ENCODE measurements around the gene DNAJB5. TPM values are rescaled to one million over a fixed set of nuclear protein-coding genes. Genes with fewer than 3 reads are reported as not detected.
A peak's percentile ranks its signal among the peaks of the same experiment; 100 is the strongest.

Gene DNAJB5
- total and polyA plus RNA-seq, 9 of the 15 experiments (the other 6 are each of a cell fraction or from before 2014, with no cell fraction given) = 0.15 to 7.4 (median 3.7) TPM

DNA sequence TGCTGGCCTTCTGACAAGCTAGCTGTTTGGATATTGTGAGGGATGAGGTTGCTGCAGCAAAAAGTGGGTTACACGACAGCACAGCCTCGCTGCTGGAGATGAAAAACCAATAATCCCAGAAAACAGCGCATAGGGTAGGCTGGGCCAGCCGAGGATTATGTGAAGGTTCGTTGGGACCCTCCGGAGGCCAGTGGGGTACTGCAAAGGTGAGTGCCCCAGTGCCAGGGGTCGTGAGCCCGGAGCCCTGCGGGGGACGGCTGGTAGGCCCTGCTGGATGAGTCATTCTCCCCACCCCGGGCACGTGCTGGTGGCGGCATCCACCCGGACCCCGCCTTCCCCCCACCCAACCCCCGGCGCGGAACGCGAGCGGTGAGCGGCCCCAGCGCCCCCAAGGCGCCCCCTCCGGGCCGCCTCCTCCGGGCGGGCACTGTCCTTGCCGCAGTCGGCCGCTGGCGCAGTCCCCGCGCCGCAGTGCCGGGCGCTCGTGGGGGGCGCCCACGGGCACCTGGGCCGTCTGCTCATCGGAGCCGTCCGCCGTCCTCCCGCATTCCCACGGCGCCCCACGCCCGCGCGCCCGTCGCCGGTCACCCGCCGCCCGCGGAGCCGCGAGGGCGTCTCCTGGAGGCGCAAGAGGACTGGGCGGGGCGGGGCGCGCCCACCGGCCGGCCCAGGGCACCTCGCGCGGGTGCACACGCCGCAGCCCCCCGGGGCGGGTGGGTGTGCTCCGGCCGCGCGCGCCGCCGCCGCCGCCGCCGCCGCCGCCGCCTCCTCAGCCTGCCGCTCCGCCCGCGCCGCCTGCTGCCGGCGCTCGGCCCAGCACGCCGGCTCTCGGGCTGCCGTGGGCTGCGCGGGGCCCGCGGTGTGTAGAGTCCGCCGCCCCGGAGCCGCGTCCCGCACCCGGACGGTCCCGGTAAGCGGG is 31.8 kb upstream of the DNAJB5 start, which contains the start of gene PHF24:
Gene PHF24 (plus strand): TSS at position 794 of the 919 bp plus-strand sequence. CDS start 13,014 bp downstream, outside the sequence.
- ChIA-PET CTCF (ENCODE audit: low intra/inter-chr PET ratio) (no interaction called here), POLR2A (no interaction called here)
- H3K4me3 ChIP-seq = peak within 1 kb of the TSS; percentile 19; the same call in 1 of the 2 replicates
- H3K79me2 ChIP-seq (ENCODE audit: control insufficient read depth, insufficient read depth, low read length) = no peaks in the 10 kb centered on the region
- no TSS peak for BruUV-seq (replicated peaks)
- no peak within 1 kb of the TSS for H2AFZ ChIP-seq (ENCODE audit: low read depth, low read length)
- H3K9ac ChIP-seq (ENCODE audit: insufficient read depth in 1 of 2, low read depth in 2 of 2, low read length in 2 of 2) = peak within 1 kb of the TSS in 1 of 2 experiments; percentile 45; a peak in 2 of 4 replicates
- TF ChIP-seq CHD4 (IDR thresholded peaks at IDR 0.05; ENCODE audit: insufficient read depth, insufficient replicate concordance, low read depth, low read length, poor library complexity, severe bottlenecking) (no peak), ZBTB7A (IDR thresholded peaks at IDR 0.05; ENCODE audit: borderline replicate concordance, control insufficient read depth, low read depth, low read length) (0 out of 2 replicates have a peak, but pooled peaks have one; percentile 32), ZFX (CRISPR knock-in tag; IDR thresholded peaks at IDR 0.05) (no peak), PHF21A (IDR thresholded peaks at IDR 0.05; ENCODE audit: borderline replicate concordance, low read depth) (no peak), RBM17 (IDR thresholded peaks at IDR 0.05; ENCODE audit: borderline replicate concordance, low read depth, low read length) (no peak), ZNF77 (CRISPR knock-in tag; IDR thresholded peaks at IDR 0.05) (no peak), TOE1 (IDR thresholded peaks at IDR 0.05; ENCODE audit: borderline replicate concordance) (no peak), TOE1 (CRISPR knock-in tag; IDR thresholded peaks at IDR 0.05; ENCODE audit: borderline replicate concordance, low read depth) (no peak)
- TF ChIP-seq, protein P1, sequence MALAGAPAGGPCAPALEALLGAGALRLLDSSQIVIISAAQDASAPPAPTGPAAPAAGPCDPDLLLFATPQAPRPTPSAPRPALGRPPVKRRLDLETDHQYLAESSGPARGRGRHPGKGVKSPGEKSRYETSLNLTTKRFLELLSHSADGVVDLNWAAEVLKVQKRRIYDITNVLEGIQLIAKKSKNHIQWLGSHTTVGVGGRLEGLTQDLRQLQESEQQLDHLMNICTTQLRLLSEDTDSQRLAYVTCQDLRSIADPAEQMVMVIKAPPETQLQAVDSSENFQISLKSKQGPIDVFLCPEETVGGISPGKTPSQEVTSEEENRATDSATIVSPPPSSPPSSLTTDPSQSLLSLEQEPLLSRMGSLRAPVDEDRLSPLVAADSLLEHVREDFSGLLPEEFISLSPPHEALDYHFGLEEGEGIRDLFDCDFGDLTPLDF (CRISPR knock-in tag; IDR thresholded peaks at IDR 0.05) = no peak
- TF ChIP-seq, protein P2, sequence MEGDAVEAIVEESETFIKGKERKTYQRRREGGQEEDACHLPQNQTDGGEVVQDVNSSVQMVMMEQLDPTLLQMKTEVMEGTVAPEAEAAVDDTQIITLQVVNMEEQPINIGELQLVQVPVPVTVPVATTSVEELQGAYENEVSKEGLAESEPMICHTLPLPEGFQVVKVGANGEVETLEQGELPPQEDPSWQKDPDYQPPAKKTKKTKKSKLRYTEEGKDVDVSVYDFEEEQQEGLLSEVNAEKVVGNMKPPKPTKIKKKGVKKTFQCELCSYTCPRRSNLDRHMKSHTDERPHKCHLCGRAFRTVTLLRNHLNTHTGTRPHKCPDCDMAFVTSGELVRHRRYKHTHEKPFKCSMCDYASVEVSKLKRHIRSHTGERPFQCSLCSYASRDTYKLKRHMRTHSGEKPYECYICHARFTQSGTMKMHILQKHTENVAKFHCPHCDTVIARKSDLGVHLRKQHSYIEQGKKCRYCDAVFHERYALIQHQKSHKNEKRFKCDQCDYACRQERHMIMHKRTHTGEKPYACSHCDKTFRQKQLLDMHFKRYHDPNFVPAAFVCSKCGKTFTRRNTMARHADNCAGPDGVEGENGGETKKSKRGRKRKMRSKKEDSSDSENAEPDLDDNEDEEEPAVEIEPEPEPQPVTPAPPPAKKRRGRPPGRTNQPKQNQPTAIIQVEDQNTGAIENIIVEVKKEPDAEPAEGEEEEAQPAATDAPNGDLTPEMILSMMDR (IDR thresholded peaks at IDR 0.05 in 2 of 3, conservative IDR thresholded peaks at IDR 0.05 in 1 of 3; ENCODE audit: insufficient read depth in 2 of 3, low read depth in 1 of 3, low read length in 3 of 3) = 0 out of 6 replicates have a peak, but pooled peaks of 1 of the 3 experiments have one; percentile 2
- TF ChIP-seq, protein P3, sequence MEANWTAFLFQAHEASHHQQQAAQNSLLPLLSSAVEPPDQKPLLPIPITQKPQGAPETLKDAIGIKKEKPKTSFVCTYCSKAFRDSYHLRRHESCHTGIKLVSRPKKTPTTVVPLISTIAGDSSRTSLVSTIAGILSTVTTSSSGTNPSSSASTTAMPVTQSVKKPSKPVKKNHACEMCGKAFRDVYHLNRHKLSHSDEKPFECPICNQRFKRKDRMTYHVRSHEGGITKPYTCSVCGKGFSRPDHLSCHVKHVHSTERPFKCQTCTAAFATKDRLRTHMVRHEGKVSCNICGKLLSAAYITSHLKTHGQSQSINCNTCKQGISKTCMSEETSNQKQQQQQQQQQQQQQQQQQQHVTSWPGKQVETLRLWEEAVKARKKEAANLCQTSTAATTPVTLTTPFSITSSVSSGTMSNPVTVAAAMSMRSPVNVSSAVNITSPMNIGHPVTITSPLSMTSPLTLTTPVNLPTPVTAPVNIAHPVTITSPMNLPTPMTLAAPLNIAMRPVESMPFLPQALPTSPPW (CRISPR knock-in tag; IDR thresholded peaks at IDR 0.05) = 0 out of 2 replicates have a peak, but pooled peaks have one; percentile 17
- TF ChIP-seq, protein P4, sequence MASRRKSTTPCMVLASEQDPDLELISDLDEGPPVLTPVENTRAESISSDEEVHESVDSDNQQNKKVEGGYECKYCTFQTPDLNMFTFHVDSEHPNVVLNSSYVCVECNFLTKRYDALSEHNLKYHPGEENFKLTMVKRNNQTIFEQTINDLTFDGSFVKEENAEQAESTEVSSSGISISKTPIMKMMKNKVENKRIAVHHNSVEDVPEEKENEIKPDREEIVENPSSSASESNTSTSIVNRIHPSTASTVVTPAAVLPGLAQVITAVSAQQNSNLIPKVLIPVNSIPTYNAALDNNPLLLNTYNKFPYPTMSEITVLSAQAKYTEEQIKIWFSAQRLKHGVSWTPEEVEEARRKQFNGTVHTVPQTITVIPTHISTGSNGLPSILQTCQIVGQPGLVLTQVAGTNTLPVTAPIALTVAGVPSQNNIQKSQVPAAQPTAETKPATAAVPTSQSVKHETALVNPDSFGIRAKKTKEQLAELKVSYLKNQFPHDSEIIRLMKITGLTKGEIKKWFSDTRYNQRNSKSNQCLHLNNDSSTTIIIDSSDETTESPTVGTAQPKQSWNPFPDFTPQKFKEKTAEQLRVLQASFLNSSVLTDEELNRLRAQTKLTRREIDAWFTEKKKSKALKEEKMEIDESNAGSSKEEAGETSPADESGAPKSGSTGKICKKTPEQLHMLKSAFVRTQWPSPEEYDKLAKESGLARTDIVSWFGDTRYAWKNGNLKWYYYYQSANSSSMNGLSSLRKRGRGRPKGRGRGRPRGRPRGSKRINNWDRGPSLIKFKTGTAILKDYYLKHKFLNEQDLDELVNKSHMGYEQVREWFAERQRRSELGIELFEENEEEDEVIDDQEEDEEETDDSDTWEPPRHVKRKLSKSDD (conservative IDR thresholded peaks at IDR 0.05; ENCODE audit: low read length) = no peak
- no peaks in the 10 kb centered on the region for H3K9me1 ChIP-seq (ENCODE audit: control insufficient read depth, insufficient read depth, low read length)
- intact Hi-C loops (cut with micrococcal nuclease) = no loop called here
- FAIRE-seq (no peak), DNase-seq (ENCODE audit: extremely low read depth in 1 of 4, low spot score in 3 of 4) (peak; percentile 11 to 54 (median 30)), ATAC-seq (peak; percentile 90)
- no peaks in the 10 kb centered on the region for H3K9me3 ChIP-seq (replicated peaks; ENCODE audit: control insufficient read depth, insufficient read depth, low read depth, low read length)
- 19% methylated on average over 6 of the region's 116 CpGs for WGBS (ENCODE audit: insufficient coverage, low coverage, missing lambda C conversion rate)
- in situ Hi-C loops (cut with MboI) = no loop called here
- no peaks in the 10 kb centered on the region for H3K36me3 ChIP-seq (ENCODE audit: control insufficient read depth, insufficient read depth, low read length)
- H3K4me1 ChIP-seq (replicated peaks in 1 of 2; ENCODE audit: control insufficient read depth in 2 of 2, insufficient read depth in 2 of 2, low read length in 2 of 2) = peaks cover 0 to 12% of the 10 kb centered on the region in 2 experiments; a peak in 2 of 5 replicates
- H4K20me1 ChIP-seq (replicated peaks; ENCODE audit: control insufficient read depth, insufficient read depth, low read length) = no peaks in the 10 kb centered on the region; the same call in 1 of the 2 replicates
- H3K27me3 ChIP-seq (ENCODE audit: control insufficient read depth in 2 of 2, insufficient read depth in 2 of 2, low read length in 2 of 2) = peaks cover 15 to 20% of the 10 kb centered on the region in 2 experiments; a peak in 3 of 5 replicates
- H3K4me2 ChIP-seq (ENCODE audit: insufficient read depth, low read length) = no peak within 1 kb of the TSS
- H3K27ac ChIP-seq (ENCODE audit: extremely low read depth, low read depth, low read length) = no peak within 1 kb of the TSS
